Measurements from ENCODE around the gene ANAPC4. TPM values are rescaled to one million over a fixed set of nuclear protein-coding genes. Genes with fewer than 3 reads are reported as not detected.

Gene ANAPC4
- total and polyA plus RNA-seq, 2 of the 13 experiments (the other 11 are each of a cell fraction or from before 2014, with no cell fraction given): 14.5 to 30.2 TPM

DNA sequence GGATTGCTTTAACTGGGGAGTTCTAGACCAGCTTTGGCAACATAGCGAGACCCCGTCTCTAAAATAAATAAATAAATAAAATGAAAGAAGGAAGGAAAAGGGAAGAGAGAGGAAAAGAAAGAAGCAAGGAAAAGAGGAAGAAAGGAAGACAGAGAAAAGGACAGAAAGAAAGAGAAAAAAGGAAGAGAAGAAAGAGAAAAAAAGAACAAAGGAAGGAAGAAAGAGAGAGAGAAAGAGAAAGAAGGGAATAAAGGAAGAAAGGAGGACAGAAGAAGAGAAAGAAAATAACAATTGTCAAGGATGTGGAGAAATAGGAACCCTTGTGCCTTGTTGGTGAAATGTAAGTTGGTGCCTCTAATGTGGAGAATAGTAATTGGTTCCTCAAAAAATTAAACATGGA lies 74.6 kb downstream of the ANAPC4 start (continued):
- TF ChIP-seq, protein P1, sequence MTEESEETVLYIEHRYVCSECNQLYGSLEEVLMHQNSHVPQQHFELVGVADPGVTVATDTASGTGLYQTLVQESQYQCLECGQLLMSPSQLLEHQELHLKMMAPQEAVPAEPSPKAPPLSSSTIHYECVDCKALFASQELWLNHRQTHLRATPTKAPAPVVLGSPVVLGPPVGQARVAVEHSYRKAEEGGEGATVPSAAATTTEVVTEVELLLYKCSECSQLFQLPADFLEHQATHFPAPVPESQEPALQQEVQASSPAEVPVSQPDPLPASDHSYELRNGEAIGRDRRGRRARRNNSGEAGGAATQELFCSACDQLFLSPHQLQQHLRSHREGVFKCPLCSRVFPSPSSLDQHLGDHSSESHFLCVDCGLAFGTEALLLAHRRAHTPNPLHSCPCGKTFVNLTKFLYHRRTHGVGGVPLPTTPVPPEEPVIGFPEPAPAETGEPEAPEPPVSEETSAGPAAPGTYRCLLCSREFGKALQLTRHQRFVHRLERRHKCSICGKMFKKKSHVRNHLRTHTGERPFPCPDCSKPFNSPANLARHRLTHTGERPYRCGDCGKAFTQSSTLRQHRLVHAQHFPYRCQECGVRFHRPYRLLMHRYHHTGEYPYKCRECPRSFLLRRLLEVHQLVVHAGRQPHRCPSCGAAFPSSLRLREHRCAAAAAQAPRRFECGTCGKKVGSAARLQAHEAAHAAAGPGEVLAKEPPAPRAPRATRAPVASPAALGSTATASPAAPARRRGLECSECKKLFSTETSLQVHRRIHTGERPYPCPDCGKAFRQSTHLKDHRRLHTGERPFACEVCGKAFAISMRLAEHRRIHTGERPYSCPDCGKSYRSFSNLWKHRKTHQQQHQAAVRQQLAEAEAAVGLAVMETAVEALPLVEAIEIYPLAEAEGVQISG (CRISPR knock-in tag; IDR thresholded peaks at IDR 0.05): no peak
- TF ChIP-seq CREB1 (IDR thresholded peaks at IDR 0.05) (no peak), CREB1 (CRISPR knock-in tag; IDR thresholded peaks at IDR 0.05) (no peak), TCF7L2 (IDR thresholded peaks at IDR 0.05; ENCODE audit: low read depth, low read length) (no peak)

DNA sequence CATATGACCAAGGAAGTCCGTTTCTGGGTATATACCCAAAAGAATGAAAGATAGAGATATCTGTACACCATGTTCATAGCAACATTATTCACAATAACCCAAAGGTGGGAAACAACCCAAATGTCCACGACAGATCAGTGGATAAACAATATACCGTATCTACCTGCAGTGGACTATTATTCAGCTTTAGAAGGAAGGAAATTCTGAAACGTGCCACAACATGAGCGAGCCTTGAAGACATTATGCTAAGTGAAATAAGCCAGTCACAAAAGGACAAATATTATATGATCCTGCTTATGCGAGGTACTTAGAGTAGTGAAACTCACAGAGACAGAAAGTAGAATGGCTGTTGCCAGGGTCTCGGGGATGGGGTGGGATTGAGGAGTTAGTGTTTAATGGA lies 75.0 kb downstream of the ANAPC4 start:
- TF ChIP-seq ZNF761 (CRISPR knock-in tag; conservative IDR thresholded peaks at IDR 0.05) (no peak), ZNF7 (CRISPR knock-in tag; IDR thresholded peaks at IDR 0.05) (no peak), STAT5B (CRISPR knock-in tag; IDR thresholded peaks at IDR 0.05) (no peak), RFXANK (CRISPR knock-in tag; IDR thresholded peaks at IDR 0.05) (no peak)
- Histone ChIP-seq H3K36me3 (replicated peaks in 1 of 2; ENCODE audit: control insufficient read depth in 1 of 2, insufficient read depth in 2 of 2, low read length in 2 of 2) (no peaks in the 10 kb centered on the region), H3K4me1 (ENCODE audit: insufficient read depth, low read length) (no peaks in the 10 kb centered on the region), H3K9me3 (ENCODE audit: low read length) (no peaks in the 10 kb centered on the region), H4K20me1 (ENCODE audit: insufficient read depth, low read length) (no peaks in the 10 kb centered on the region), H3K27me3 (ENCODE audit: control insufficient read depth in 1 of 2, insufficient read depth in 2 of 2, low read length in 2 of 2) (no peaks in the 10 kb centered on the region; a peak in 1 of 5 replicates), H3K27ac (ENCODE audit: extremely low read length, insufficient read depth, low read length) (no peak overlapping the region), H2AFZ (ENCODE audit: low read length) (no peak overlapping the region), H3K4me3 (replicated peaks in 1 of 3; ENCODE audit: insufficient read depth in 1 of 3, low read depth in 2 of 3, low read length in 3 of 3) (no peak overlapping the region), H3K79me2 (ENCODE audit: insufficient read depth, low read length) (no peaks in the 10 kb centered on the region), H3K4me2 (ENCODE audit: low read depth, low read length) (no peak overlapping the region), H3K9ac (ENCODE audit: insufficient read depth, low read depth, low read length) (no peak overlapping the region)
- in situ Hi-C loops (cut with HindIII; ENCODE audit: extremely low pct_ligation_motif_present, low pct_unique_long_range_greater_than_20kb) (no loop called here), intact Hi-C loops (cut with micrococcal nuclease; ENCODE audit: unreplicated experiment) (no loop called here)
- POLR2A ChIA-PET: no interaction called here
- ATAC-seq (no peak), DNase-seq (ENCODE audit: low spot score) (no peak), FAIRE-seq (no peak)
- BruUV-seq (replicated peaks): no TSS peak
- WGBS (ENCODE audit: low lambda C conversion rate): 28% methylated on average over 7 of the region's 7 CpGs
- CTCF ChIA-PET (ENCODE audit: low intra/inter-chr PET ratio, low total read pairs): no interaction called here
